ENCODE results near the gene CPT1C.

The CPT1C gene

GRCh38 chr19:49690656-49691242 lies at the start of gene CPT1C:
Gene CPT1C, plus strand, starts transcription at chr19:49691116. Its CDS starts 1,137 bp downstream, at chr19:49692253.
- peak; percentile 87 for DNase-seq

- DNase-seq: peak; percentile 99
Measured at GRCh38 chr19:49641688-49642491, 49.0 kb upstream of the CPT1C start, which contains the start of gene SCAF1. Gene SCAF1, plus strand, starts transcription at chr19:49642209. Its CDS starts 2,818 bp downstream, at chr19:49645027.

DNA sequence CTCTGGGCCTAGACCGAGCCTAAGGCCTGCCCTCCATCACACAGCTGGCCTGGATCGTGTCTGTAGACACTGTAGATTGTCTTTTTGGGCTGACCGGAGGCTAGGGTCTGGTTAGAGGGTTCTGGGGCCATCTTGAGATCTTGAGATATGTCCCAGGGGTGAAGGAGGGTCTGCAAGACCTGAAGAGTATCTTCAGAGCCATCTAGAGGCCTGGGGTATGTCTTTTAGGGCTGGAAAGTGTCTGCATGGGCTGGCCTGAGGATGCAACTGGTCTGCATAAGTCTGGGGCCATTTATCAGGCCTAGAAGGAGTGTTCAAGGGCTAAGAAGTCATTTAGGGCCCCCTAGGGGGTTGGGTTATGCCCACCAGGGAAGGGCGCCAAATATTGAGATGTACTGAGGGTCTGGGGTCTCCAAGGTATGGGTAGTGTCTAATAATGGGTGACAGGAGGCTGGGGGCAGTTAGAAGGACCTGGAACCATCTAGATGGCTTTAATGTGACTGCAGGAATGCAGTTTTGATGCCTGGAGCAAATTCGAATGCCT lies 48.4 kb upstream of the CPT1C start:
- DNase-seq: no peak

- no peak for DNase-seq
Measured at GRCh38 chr19:49643466-49643865, 47.5 kb upstream of the CPT1C start.

DNA sequence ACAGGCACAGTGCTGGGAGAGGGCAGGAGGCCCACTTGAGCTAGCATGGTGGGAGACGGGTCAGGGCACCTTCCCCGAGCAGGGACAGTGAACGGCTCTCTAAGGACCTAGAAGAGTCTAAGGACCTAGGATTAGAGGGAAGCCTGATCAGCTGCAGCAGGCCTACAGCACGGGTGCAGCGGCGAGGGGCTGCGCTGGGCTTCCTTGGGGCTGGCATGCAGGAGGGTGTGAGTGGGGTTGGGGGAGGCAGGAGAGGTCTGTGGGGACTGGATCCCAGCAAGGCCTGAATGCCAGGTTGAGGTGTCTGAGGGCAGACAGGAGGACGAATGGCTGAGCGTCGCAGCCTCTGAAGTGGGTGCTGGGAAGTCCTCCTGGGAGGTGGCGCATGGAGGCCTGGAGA lies 45.3 kb upstream of the CPT1C start:
- DNase-seq: no peak

- DNase-seq: no peak
Measured at GRCh38 chr19:49645995-49646394, 44.9 kb upstream of the CPT1C start.

- no peak for DNase-seq
Measured at GRCh38 chr19:49646586-49646985, 44.3 kb upstream of the CPT1C start.

- DNase-seq: no peak
Measured at GRCh38 chr19:49651029-49651819, 39.7 kb upstream of the CPT1C start.

- no peak for DNase-seq
Measured at GRCh38 chr19:49651820-49652550, 38.9 kb upstream of the CPT1C start.

DNA sequence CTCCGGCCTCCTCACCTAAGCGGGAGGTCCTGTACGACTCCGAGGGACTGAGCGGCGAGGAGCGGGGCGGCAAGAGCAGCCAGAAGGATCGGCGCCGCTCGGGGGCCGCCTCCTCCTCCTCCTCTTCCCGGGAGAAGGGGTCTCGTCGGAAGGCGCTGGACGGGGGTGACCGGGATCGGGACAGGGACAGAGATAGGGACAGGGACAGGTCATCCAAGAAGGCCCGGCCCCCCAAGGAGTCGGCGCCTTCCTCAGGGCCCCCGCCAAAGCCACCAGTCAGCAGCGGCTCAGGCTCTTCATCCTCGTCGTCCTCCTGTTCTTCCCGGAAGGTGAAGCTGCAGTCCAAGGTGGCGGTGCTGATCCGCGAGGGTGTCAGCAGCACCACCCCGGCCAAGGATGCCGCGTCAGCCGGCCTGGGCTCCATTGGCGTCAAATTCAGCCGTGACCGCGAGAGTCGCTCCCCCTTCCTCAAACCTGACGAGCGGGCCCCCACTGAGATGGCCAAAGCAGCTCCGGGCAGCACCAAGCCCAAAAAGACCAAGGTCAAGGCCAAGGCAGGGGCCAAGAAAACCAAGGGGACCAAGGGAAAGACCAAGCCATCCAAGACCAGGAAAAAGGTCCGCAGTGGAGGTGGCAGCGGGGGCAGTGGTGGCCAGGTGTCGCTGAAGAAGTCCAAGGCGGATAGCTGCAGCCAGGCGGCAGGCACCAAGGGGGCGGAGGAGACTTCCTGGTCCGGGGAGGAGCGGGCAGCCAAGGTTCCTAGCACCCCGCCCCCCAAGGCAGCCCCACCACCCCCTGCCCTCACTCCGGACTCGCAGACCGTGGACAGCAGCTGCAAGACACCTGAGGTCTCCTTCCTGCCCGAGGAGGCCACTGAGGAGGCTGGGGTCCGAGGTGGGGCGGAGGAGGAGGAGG lies 38.1 kb upstream of the CPT1C start:
- no peak for DNase-seq

- no peak for DNase-seq
Measured at GRCh38 chr19:49653466-49653806, 37.5 kb upstream of the CPT1C start.

DNA sequence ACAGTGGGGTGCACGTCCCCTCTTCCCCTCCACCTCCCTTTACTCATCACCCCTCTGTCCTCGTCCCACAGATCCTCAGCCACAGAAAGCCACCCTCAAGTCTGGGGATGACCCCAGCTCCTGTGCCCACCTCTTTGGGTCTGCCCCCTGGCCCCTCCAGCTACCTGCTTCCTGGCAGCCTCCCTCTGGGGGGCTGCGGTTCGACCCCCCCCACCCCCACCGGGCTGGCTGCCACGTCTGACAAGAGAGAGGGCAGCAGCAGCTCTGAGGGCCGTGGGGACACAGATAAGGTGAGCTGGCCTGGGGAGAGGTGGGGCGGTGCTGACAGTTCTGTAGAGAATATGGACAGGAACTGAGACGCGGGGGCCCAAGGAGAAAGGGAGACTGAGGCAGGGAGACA lies 36.3 kb upstream of the CPT1C start:
- no peak for DNase-seq

- no peak for DNase-seq
Measured at GRCh38 chr19:49655570-49656455, 35.1 kb upstream of the CPT1C start.

DNA sequence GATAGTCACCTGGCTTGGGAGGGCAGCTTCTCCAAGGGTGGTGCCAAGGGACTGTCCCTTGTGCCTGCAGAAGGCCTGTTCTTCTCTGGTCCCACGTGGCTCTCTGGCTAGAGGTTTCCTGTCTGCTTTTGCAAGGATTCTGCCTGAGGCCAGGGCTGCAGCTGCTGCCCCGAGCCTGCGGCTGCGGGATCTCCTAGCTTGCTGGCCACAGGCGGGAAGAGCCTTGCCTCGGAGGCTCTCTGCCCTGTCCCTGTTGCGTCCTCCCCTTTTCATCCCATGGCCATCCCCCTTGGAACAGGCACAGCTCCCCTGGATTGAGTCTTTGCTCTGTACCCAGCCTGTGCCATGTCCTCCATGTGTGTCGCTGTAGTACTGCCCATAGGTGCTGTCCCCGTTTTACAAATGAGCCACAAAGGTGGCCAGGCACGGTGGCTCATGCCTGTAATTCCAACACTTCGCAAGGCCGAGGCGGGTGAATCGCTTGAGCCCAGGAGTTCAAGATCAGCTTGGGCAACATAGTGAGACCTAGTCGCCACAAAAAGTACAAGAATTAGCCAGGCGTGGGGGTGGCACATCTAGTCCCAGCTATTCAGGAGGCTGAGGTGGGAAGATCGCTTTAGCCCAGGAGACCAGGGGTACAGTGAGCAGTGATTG lies 34.3 kb upstream of the CPT1C start:
- DNase-seq: no peak

DNA sequence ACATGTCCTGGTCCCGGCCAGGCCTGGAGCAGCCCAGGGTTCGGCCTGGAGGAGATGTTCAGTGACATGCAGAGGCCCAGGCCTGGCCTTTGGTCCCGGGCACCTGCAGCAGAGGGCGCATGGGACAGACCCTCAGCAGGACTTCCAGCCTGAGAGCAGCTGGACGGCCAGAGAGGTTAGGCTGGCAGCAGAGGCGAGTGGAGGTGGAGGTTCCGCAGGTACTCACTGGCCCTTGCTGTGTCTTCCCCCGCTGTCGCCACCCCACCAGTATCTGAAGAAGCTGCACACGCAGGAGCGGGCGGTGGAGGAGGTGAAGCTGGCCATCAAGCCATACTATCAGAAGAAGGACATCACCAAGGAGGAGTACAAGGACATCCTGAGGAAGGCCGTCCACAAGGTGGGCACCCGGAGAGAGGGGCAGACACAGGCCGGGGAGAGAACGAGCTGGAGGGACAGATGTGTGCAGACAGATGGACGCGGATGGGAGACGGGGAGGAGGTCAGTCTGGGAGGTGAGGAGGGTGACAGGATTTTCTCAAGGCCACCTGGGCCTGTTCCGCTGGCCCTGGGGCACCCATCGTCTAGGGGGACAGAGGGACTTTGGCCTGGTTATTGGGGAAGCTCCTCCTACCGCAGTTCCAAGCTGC lies 33.3 kb upstream of the CPT1C start:
- no peak for DNase-seq

- DNase-seq: no peak
Measured at GRCh38 chr19:49658139-49658517, 32.8 kb upstream of the CPT1C start.

- DNase-seq: no peak
Measured at GRCh38 chr19:49658566-49659442, 32.1 kb upstream of the CPT1C start.

- no peak for DNase-seq
Measured at GRCh38 chr19:49660338-49660961, 30.5 kb upstream of the CPT1C start.

Data from COR-L47 (cell line).